Measurements from ENCODE around the gene RND2.

Gene RND2

GRCh38 chr17:43018008-43018853 lies 6.8 kb upstream of the RND2 start:
- Histone ChIP-seq H3K4me3 (replicated peaks; ENCODE audit: insufficient read depth, low read length) (no peak overlapping the region; the same call in 1 of the 2 replicates), H3K27me3 (ENCODE audit: insufficient read depth, poor library complexity, severe bottlenecking) (no peaks in the 10 kb centered on the region), H3K27ac (replicated peaks) (peak overlapping the region; percentile 93)
- TF ChIP-seq, protein P1, sequence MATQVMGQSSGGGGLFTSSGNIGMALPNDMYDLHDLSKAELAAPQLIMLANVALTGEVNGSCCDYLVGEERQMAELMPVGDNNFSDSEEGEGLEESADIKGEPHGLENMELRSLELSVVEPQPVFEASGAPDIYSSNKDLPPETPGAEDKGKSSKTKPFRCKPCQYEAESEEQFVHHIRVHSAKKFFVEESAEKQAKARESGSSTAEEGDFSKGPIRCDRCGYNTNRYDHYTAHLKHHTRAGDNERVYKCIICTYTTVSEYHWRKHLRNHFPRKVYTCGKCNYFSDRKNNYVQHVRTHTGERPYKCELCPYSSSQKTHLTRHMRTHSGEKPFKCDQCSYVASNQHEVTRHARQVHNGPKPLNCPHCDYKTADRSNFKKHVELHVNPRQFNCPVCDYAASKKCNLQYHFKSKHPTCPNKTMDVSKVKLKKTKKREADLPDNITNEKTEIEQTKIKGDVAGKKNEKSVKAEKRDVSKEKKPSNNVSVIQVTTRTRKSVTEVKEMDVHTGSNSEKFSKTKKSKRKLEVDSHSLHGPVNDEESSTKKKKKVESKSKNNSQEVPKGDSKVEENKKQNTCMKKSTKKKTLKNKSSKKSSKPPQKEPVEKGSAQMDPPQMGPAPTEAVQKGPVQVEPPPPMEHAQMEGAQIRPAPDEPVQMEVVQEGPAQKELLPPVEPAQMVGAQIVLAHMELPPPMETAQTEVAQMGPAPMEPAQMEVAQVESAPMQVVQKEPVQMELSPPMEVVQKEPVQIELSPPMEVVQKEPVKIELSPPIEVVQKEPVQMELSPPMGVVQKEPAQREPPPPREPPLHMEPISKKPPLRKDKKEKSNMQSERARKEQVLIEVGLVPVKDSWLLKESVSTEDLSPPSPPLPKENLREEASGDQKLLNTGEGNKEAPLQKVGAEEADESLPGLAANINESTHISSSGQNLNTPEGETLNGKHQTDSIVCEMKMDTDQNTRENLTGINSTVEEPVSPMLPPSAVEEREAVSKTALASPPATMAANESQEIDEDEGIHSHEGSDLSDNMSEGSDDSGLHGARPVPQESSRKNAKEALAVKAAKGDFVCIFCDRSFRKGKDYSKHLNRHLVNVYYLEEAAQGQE (IDR thresholded peaks at IDR 0.05; ENCODE audit: insufficient replicate concordance, low read depth), result no peak
- peak; percentile 37; the same call in 1 of the 2 replicates for TF ChIP-seq POLR2AphosphoS5 (IDR thresholded peaks at IDR 0.05; ENCODE audit: low read depth)
- DNase-seq (ENCODE audit: low read depth in 1 of 2, low spot score in 1 of 2), result peak in 1 of 2 experiments; percentile 55

- TF ChIP-seq CTCF (IDR thresholded peaks at IDR 0.05; ENCODE audit: insufficient read depth, low read length) (no peak), POLR2AphosphoS5 (IDR thresholded peaks at IDR 0.05; ENCODE audit: low read depth) (no peak; the same call in 1 of the 2 replicates), GABPA (IDR thresholded peaks at IDR 0.05; ENCODE audit: low read depth) (no peak), SPI1 (IDR thresholded peaks at IDR 0.05; ENCODE audit: borderline replicate concordance, low read depth) (no peak)
- TF ChIP-seq, protein P1 (IDR thresholded peaks at IDR 0.05; ENCODE audit: insufficient replicate concordance, low read depth), result no peak
- H3K27me3 ChIP-seq (ENCODE audit: insufficient read depth, poor library complexity, severe bottlenecking), result no peaks in the 10 kb centered on the region
- peak; percentile 80 to 94 for DNase-seq (ENCODE audit: low read depth in 1 of 2, low spot score in 1 of 2)
- peak overlapping the region; percentile 93 for H3K27ac ChIP-seq (replicated peaks)
- no peak overlapping the region; the same call in 1 of the 2 replicates for H3K4me3 ChIP-seq (replicated peaks; ENCODE audit: insufficient read depth, low read length)
Observed at GRCh38 chr17:43018932-43019331, 6.1 kb upstream of the RND2 start.

GRCh38 chr17:43019418-43019817 lies 5.6 kb upstream of the RND2 start:
- peak overlapping the region; percentile 93 for H3K27ac ChIP-seq (replicated peaks)

More at GRCh38 chr17:43019418-43019817, 5.6 kb upstream of the RND2 start:
- Histone ChIP-seq H3K27me3 (ENCODE audit: insufficient read depth, poor library complexity, severe bottlenecking) (no peaks in the 10 kb centered on the region), H3K4me3 (replicated peaks; ENCODE audit: insufficient read depth, low read length) (peak overlapping the region; percentile 99)
- DNase-seq (ENCODE audit: low read depth in 1 of 2, low spot score in 1 of 2), result peak in 1 of 2 experiments; percentile 75
- TF ChIP-seq CTCF (IDR thresholded peaks at IDR 0.05; ENCODE audit: insufficient read depth, low read length), result no peak
- 0 out of 2 replicates have a peak, but pooled peaks have one; percentile 2 for TF ChIP-seq POLR2AphosphoS5 (IDR thresholded peaks at IDR 0.05; ENCODE audit: low read depth)
